HG03159 (cell line): ENCODE measurements around the gene MLXIP.

ENCODE experiments used
- ATAC-seq: cut with Tn5 transposase; IDR thresholded peaks from one replicate; pipeline ENCODE4 v1.9.1; 2021; ENCODE audit warnings: mild to moderate bottlenecking, moderate library complexity; ENCODE audit not compliant: unreplicated experiment

The MLXIP gene

GRCh38 chr12:122124370-122124769, 45.8 kb downstream of the MLXIP start:
- no peak for ATAC-seq

GRCh38 chr12:122125452-122126341, 47.1 kb downstream of the MLXIP start:
- no peak for ATAC-seq

GRCh38 chr12:122126342-122126635, 47.7 kb downstream of the MLXIP start:
- no peak for ATAC-seq

GRCh38 chr12:122126713-122127597, 48.4 kb downstream of the MLXIP start:
- ATAC-seq, result no peak

GRCh38 chr12:122127839-122128238, 49.3 kb downstream of the MLXIP start:
- ATAC-seq, result no peak

GRCh38 chr12:122128481-122128880, 49.9 kb downstream of the MLXIP start:
- no peak for ATAC-seq

GRCh38 chr12:122129131-122129530, 50.6 kb downstream of the MLXIP start:
- no peak for ATAC-seq

- ATAC-seq, result no peak
Measured at GRCh38 chr12:122130150-122130549, 51.6 kb downstream of the MLXIP start.

GRCh38 chr12:122133192-122133950, 54.8 kb downstream of the MLXIP start:
- ATAC-seq, result no peak

GRCh38 chr12:122135437-122136031, 57.0 kb downstream of the MLXIP start:
- no peak for ATAC-seq

- no peak for ATAC-seq
Measured at GRCh38 chr12:122137229-122137628, 58.7 kb downstream of the MLXIP start.

- no peak for ATAC-seq
Measured at GRCh38 chr12:122137681-122138080, 59.1 kb downstream of the MLXIP start.

- no peak for ATAC-seq
Measured at GRCh38 chr12:122138181-122138580, 59.6 kb downstream of the MLXIP start.

GRCh38 chr12:122138616-122139015, 60.1 kb downstream of the MLXIP start:
- ATAC-seq, result no peak

- no peak for ATAC-seq
Measured at GRCh38 chr12:122139266-122139665, 60.7 kb downstream of the MLXIP start.

- no peak for ATAC-seq
Measured at GRCh38 chr12:122139941-122140340, 61.4 kb downstream of the MLXIP start.

- no peak for ATAC-seq
Measured at GRCh38 chr12:122140467-122141257, 62.1 kb downstream of the MLXIP start.

- no peak for ATAC-seq
Measured at GRCh38 chr12:122141911-122142725, 63.6 kb downstream of the MLXIP start.

- no peak for ATAC-seq
Measured at GRCh38 chr12:122142857-122143256, 64.3 kb downstream of the MLXIP start.
